Measurements from ENCODE around the gene METTL15. TPM values are rescaled to one million over a fixed set of nuclear protein-coding genes. Genes with fewer than 3 reads are reported as not detected.
"Not testable (repeated sequence)": the region's sequence is repeated elsewhere in the genome, so short reads cannot be mapped to it uniquely, and the experiment has no call there.

METTL15 gene
- total and polyA plus RNA-seq, 2 of the 8 experiments (the other 6 are each of a cell fraction or from before 2014, with no cell fraction given) = 5.4 to 10.5 TPM

GRCh38 chr11:28133146-28133545, 25.0 kb downstream of the METTL15 start (continued):
- no peak for TF ChIP-seq FOSL1 (IDR thresholded peaks at IDR 0.05; ENCODE audit: insufficient read depth, low read depth, low read length)
- TF ChIP-seq CBX5 (IDR thresholded peaks at IDR 0.05; ENCODE audit: low read depth, low read length) = no peak
- TF ChIP-seq SIRT6 (IDR thresholded peaks at IDR 0.05; ENCODE audit: low read length) = no peak
- no peak for TF ChIP-seq CEBPB (IDR thresholded peaks at IDR 0.05; ENCODE audit: low read depth, low read length)

- H2AFZ ChIP-seq (ENCODE audit: low read length); H3K27me3 ChIP-seq (replicated peaks in 1 of 4; ENCODE audit: control insufficient read depth in 3 of 4, extremely low read depth in 1 of 4, insufficient read depth in 3 of 4, low read length in 3 of 4); H3K18ac ChIP-seq (ENCODE audit: extremely low read depth, low read length); H3K23ac ChIP-seq (ENCODE audit: insufficient read length); H3K23me2 ChIP-seq (ENCODE audit: low read depth, low read length); H3K56ac ChIP-seq (replicated peaks; ENCODE audit: insufficient read length, low read depth, low read length); CTCF ChIA-PET (ENCODE audit: partially characterized antibody); H3K79me2 ChIP-seq (ENCODE audit: control insufficient read depth in 1 of 2, insufficient read depth in 2 of 2, low read length in 2 of 2); DNase-seq (ENCODE audit: low read depth in 1 of 2, low spot score in 2 of 2); H3K9ac ChIP-seq (replicated peaks in 1 of 4; ENCODE audit: extremely low read depth in 1 of 4, low read depth in 3 of 4, low read length in 3 of 4); H3K4me1 ChIP-seq (replicated peaks in 1 of 4; ENCODE audit: control insufficient read depth in 3 of 4, insufficient read depth in 4 of 4, low read length in 3 of 4); H2BK5ac ChIP-seq (ENCODE audit: low read depth, low read length); H3K27ac ChIP-seq (ENCODE audit: low read depth, low read length); H3K4me2 ChIP-seq (ENCODE audit: insufficient read depth in 1 of 2, low read depth in 2 of 2, low read length in 2 of 2); H3K14ac ChIP-seq (ENCODE audit: insufficient read length); H4K20me1 ChIP-seq (replicated peaks in 1 of 2; ENCODE audit: control insufficient read depth in 1 of 2, insufficient read depth in 2 of 2, low read length in 2 of 2); H3K79me1 ChIP-seq (ENCODE audit: low read depth, low read length); H4K5ac ChIP-seq (ENCODE audit: insufficient read length, low read depth, low read length); FAIRE-seq; H2BK120ac ChIP-seq (replicated peaks; ENCODE audit: low read depth, low read length); H2BK20ac ChIP-seq (ENCODE audit: low read length); H2BK15ac ChIP-seq (ENCODE audit: low read length); POLR2A ChIA-PET (ENCODE audit: partially characterized antibody); H2BK12ac ChIP-seq (ENCODE audit: low read depth, low read length); H4K8ac ChIP-seq (ENCODE audit: extremely low read depth, insufficient read depth, low read length); H3K4ac ChIP-seq (replicated peaks; ENCODE audit: insufficient read length, low read depth, low read length); H4K91ac ChIP-seq (replicated peaks; ENCODE audit: insufficient read length, low read length); H3K4me3 ChIP-seq (ENCODE audit: extremely low read depth in 1 of 4, insufficient read depth in 2 of 4, low read depth in 3 of 4, low read length in 4 of 4); H2AK5ac ChIP-seq (ENCODE audit: low read depth, low read length): not testable (repeated sequence)
- peaks cover 59 to 62% of the 10 kb centered on the region in 2 experiments for H3K9me3 ChIP-seq (ENCODE audit: insufficient read depth in 2 of 2, low read depth in 1 of 2, low read length in 1 of 2)
- H3K36me3 ChIP-seq (ENCODE audit: control insufficient read depth in 2 of 4, insufficient read depth in 4 of 4, low read length in 3 of 4) = peaks cover 0 to 52% (median 17%) of the 10 kb centered on the region in 4 experiments; a peak in 4 of 8 replicates
- 87% methylated on average over 4 of the region's 4 CpGs; no CpG with 5 or more reads in 1 of the 2 experiments for WGBS, 2 experiments (ENCODE audit: extremely low coverage in 1 of 2, insufficient coverage in 1 of 2, insufficient read length in 1 of 2, insufficient replicate concordance in 2 of 2, low coverage in 1 of 2, low lambda C conversion rate in 2 of 2, missing lambda C conversion rate in 1 of 2)
These were observed 28.0 kb downstream of the METTL15 start for GRCh38 chr11:28136157-28136556.
